ENCODE results near the gene FAM25A.

- no peak for TF ChIP-seq REST (IDR thresholded peaks at IDR 0.05; ENCODE audit: insufficient replicate concordance, low read depth)
- no peak for TF ChIP-seq CTCF (IDR thresholded peaks at IDR 0.05; ENCODE audit: insufficient read depth, low read length)
Observed at GRCh38 chr10:86974484-86974883, 45.6 kb upstream of the FAM25A start.
